Esophagus squamous epithelium (tissue), 4 donors: ENCODE data around the gene ZNF93.

Experiments
- POLR2A ChIP-seq, 4 donors: fragments of 450-650 bp; IDR thresholded peaks; one replicate each; pipeline ENCODE4 v1.6.1; 2017; ENCODE audit warnings: antibody characterized with exemption in 4 of 4, mild to moderate bottlenecking in 4 of 4, moderate library complexity in 3 of 4
- TF ChIP-seq, protein P1 (sequence below), 6 experiments: fragments of 450-650 bp in 4 of 6; fragments of 200-600 bp in 2 of 6; sonication (generic) in 2 of 6; IDR thresholded peaks; one replicate each; pipeline ENCODE4 v1.5.1; 2016 to 2019; ENCODE audit warnings: antibody characterized with exemption in 6 of 6, mild to moderate bottlenecking in 4 of 6, moderate library complexity in 4 of 6

GRCh38 chr19:19946226-19946625 is 45.5 kb downstream of the ZNF93 start:
- TF ChIP-seq, protein P1, sequence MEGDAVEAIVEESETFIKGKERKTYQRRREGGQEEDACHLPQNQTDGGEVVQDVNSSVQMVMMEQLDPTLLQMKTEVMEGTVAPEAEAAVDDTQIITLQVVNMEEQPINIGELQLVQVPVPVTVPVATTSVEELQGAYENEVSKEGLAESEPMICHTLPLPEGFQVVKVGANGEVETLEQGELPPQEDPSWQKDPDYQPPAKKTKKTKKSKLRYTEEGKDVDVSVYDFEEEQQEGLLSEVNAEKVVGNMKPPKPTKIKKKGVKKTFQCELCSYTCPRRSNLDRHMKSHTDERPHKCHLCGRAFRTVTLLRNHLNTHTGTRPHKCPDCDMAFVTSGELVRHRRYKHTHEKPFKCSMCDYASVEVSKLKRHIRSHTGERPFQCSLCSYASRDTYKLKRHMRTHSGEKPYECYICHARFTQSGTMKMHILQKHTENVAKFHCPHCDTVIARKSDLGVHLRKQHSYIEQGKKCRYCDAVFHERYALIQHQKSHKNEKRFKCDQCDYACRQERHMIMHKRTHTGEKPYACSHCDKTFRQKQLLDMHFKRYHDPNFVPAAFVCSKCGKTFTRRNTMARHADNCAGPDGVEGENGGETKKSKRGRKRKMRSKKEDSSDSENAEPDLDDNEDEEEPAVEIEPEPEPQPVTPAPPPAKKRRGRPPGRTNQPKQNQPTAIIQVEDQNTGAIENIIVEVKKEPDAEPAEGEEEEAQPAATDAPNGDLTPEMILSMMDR (IDR thresholded peaks at IDR 0.05): no peak
- TF ChIP-seq POLR2A (IDR thresholded peaks at IDR 0.05): no peak
